ENCODE measurements around the gene NCBP2. TPM values are rescaled to one million over a fixed set of nuclear protein-coding genes. Genes with fewer than 3 reads are reported as not detected.

Gene NCBP2
- total RNA-seq, 1 experiment from 2014 or later, result 119 TPM

DNA sequence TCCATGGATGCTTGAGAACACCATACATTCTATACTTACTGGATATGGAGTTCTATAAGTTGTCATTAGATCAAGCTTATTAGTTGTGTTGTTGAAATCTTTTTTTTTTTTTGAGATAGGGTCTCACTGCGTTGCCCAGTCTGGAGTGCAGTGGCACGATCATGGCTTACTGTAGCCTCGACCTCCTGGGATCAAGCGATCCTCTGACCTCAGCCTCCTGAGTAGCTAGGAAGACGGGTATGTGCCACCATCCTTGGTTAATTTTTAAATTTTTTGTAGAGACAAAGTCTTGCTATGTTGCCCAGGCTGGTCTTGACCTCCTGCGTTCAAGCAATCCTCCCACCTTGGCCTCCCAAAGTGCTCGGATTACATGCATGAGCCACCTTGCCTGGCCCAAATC, 12.5 kb upstream of the NCBP2 start:
- Histone ChIP-seq H3K36me3 (ENCODE audit: low read depth, low read length) (no peaks in the 10 kb centered on the region), H3K27ac (ENCODE audit: low read length) (no peak overlapping the region), H3K4me3 (ENCODE audit: low read length) (no peak overlapping the region), H2AFZ (ENCODE audit: low read length) (no peak overlapping the region), H3K9ac (ENCODE audit: low read length) (no peak overlapping the region), H3K4me2 (ENCODE audit: low read length) (no peak overlapping the region), H3K9me3 (ENCODE audit: low read length) (no peaks in the 10 kb centered on the region), H3K9me2 (replicated peaks; ENCODE audit: low read length) (no peaks in the 10 kb centered on the region), H3K27me3 (ENCODE audit: low read length) (no peaks in the 10 kb centered on the region), H3K4me1 (ENCODE audit: insufficient read depth, low read length) (no peaks in the 10 kb centered on the region), H3K79me2 (ENCODE audit: low read length) (no peaks in the 10 kb centered on the region), H4K20me1 (ENCODE audit: low read length) (no peaks in the 10 kb centered on the region), H3F3A (ENCODE audit: low read length, unreplicated experiment) (no peaks in the 10 kb centered on the region)
- POLR2A ChIA-PET (ENCODE audit: unreplicated experiment), result no interaction called here
- intact Hi-C loops (cut with micrococcal nuclease), result no loop called here
- ATAC-seq, result no peak
- TF ChIP-seq, protein P1, sequence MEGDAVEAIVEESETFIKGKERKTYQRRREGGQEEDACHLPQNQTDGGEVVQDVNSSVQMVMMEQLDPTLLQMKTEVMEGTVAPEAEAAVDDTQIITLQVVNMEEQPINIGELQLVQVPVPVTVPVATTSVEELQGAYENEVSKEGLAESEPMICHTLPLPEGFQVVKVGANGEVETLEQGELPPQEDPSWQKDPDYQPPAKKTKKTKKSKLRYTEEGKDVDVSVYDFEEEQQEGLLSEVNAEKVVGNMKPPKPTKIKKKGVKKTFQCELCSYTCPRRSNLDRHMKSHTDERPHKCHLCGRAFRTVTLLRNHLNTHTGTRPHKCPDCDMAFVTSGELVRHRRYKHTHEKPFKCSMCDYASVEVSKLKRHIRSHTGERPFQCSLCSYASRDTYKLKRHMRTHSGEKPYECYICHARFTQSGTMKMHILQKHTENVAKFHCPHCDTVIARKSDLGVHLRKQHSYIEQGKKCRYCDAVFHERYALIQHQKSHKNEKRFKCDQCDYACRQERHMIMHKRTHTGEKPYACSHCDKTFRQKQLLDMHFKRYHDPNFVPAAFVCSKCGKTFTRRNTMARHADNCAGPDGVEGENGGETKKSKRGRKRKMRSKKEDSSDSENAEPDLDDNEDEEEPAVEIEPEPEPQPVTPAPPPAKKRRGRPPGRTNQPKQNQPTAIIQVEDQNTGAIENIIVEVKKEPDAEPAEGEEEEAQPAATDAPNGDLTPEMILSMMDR (conservative IDR thresholded peaks at IDR 0.05; ENCODE audit: low read depth, low read length), result no peak
- TF ChIP-seq EZH2phosphoT487 (IDR thresholded peaks at IDR 0.05; ENCODE audit: borderline replicate concordance, low read length), result no peak
- TF ChIP-seq EZH2 (IDR thresholded peaks at IDR 0.05; ENCODE audit: low read length, unreplicated experiment), result no peak
- no TSS peak for BruUV-seq (replicated peaks)
- CTCF ChIA-PET, result interaction anchor here (0.7 kb wide), 1 partner anchor 232 kb away, joined by 3 read pairs; no protein-coding TSS in a partner anchor
- no peak for DNase-seq

DNA sequence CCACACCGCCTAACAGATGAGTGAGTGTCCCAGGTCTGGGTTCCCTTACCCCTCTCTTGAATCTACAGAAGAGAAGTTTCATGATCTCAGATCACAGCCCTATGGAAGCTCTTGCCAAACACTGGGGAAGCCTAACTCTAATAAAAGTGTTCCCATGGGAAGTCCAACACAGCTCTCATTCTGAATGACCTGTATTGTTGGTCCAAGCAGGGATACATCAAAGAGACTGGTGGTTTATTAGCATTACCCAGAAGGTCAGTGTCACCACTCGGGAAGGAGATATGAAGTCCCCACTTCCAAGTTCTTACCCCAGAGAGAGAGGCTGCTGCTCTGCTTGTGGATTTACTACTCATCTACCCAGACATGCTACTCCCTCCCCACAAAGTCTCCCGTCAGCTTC, 9.0 kb upstream of the NCBP2 start:
- H3K9me3 ChIP-seq (ENCODE audit: low read length), result no peaks in the 10 kb centered on the region
- no peaks in the 10 kb centered on the region for H4K20me1 ChIP-seq (ENCODE audit: low read length)
- H3K27ac ChIP-seq (ENCODE audit: low read length), result no peak overlapping the region
- TF ChIP-seq, protein P1 (conservative IDR thresholded peaks at IDR 0.05; ENCODE audit: low read depth, low read length), result no peak
- no peak for TF ChIP-seq EZH2phosphoT487 (IDR thresholded peaks at IDR 0.05; ENCODE audit: borderline replicate concordance, low read length)
- TF ChIP-seq EZH2 (IDR thresholded peaks at IDR 0.05; ENCODE audit: low read length, unreplicated experiment), result no peak
- no peak overlapping the region for H2AFZ ChIP-seq (ENCODE audit: low read length)
- BruUV-seq (replicated peaks), result no TSS peak
- no peaks in the 10 kb centered on the region for H3F3A ChIP-seq (ENCODE audit: low read length, unreplicated experiment)
- intact Hi-C loops (cut with micrococcal nuclease), result no loop called here
- ATAC-seq (no peak), DNase-seq (no peak)
- H3K9me2 ChIP-seq (replicated peaks; ENCODE audit: low read length), result no peaks in the 10 kb centered on the region
- 0 out of 2 replicates have a peak, but pooled peaks cover 2% of the 10 kb centered on the region for H3K36me3 ChIP-seq (ENCODE audit: low read depth, low read length)
- H3K27me3 ChIP-seq (ENCODE audit: low read length), result no peaks in the 10 kb centered on the region
- no peak overlapping the region for H3K4me3 ChIP-seq (ENCODE audit: low read length)
- H3K4me1 ChIP-seq (ENCODE audit: insufficient read depth, low read length), result no peaks in the 10 kb centered on the region
- no peak overlapping the region for H3K9ac ChIP-seq (ENCODE audit: low read length)
- ChIA-PET CTCF (no interaction called here), POLR2A (ENCODE audit: unreplicated experiment) (no interaction called here)
- H3K79me2 ChIP-seq (ENCODE audit: low read length), result no peaks in the 10 kb centered on the region
- no peak overlapping the region for H3K4me2 ChIP-seq (ENCODE audit: low read length)

DNA sequence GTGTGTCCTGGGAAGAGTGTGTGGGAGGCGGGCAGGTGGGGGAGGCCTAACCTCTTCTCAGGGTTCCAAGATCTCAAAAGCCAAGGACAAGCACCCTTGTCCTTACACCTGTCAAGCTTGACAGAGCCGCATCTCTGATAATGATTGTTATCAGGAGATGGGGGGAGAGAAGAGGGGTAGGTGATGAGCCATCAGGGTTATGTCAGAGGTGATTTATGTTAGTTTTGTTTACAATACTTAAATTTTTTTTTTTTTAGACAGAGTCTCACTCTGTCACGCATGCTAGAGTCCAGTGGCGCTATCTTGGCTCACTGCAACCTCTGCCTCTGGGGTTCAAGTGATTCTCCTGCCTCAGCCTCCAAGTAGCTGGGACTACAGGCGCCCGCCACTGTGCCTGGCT, 7.4 kb upstream of the NCBP2 start:
- ATAC-seq, result no peak
- BruUV-seq (replicated peaks), result no TSS peak
- ChIA-PET POLR2A (ENCODE audit: unreplicated experiment) (no interaction called here), CTCF (no interaction called here)
- H3K4me2 ChIP-seq (ENCODE audit: low read length), result no peak overlapping the region
- DNase-seq, result no peak
- H3K27me3 ChIP-seq (ENCODE audit: low read length), result no peaks in the 10 kb centered on the region
- intact Hi-C loops (cut with micrococcal nuclease), result no loop called here
- no peaks in the 10 kb centered on the region for H3F3A ChIP-seq (ENCODE audit: low read length, unreplicated experiment)
- no peak overlapping the region for H3K4me3 ChIP-seq (ENCODE audit: low read length)
- H4K20me1 ChIP-seq (ENCODE audit: low read length), result no peaks in the 10 kb centered on the region
- H3K79me2 ChIP-seq (ENCODE audit: low read length), result no peaks in the 10 kb centered on the region
- no peaks in the 10 kb centered on the region for H3K4me1 ChIP-seq (ENCODE audit: insufficient read depth, low read length)
- H3K27ac ChIP-seq (ENCODE audit: low read length), result no peak overlapping the region
- no peak for TF ChIP-seq EZH2phosphoT487 (IDR thresholded peaks at IDR 0.05; ENCODE audit: borderline replicate concordance, low read length)
- no peaks in the 10 kb centered on the region for H3K9me2 ChIP-seq (replicated peaks; ENCODE audit: low read length)
- no peak overlapping the region for H3K9ac ChIP-seq (ENCODE audit: low read length)
- 0 out of 2 replicates have a peak, but pooled peaks cover 3% of the 10 kb centered on the region for H3K36me3 ChIP-seq (ENCODE audit: low read depth, low read length)
- no peaks in the 10 kb centered on the region for H3K9me3 ChIP-seq (ENCODE audit: low read length)
- H2AFZ ChIP-seq (ENCODE audit: low read length), result no peak overlapping the region
